ENCODE measurements around the gene DCX.

DCX gene

DNA sequence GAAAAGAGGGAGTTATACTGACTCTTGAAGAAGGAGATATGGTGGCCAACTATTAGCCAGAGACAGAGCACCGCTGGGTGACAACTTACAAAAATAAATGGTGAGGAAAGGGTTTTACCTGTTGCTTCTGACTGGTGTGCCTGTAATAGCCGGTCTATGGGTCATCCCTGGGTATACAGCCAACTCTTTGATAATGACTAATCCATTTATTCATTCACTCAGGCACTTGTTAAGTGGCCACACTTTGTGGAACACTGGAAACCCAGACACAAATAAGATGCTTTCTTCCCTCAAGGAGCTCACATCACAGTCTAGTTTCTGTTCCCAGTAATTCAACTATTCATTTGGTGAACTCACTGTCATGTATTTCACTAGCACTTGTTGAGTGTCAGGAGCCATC, 128.5 kb downstream of the DCX start:
- Histone ChIP-seq H3K36me3 (ENCODE audit: low read length) (no peaks in the 10 kb centered on the region), H3K79me2 (ENCODE audit: insufficient read depth, low read length) (no peaks in the 10 kb centered on the region), H3K9ac (ENCODE audit: low read length) (no peak overlapping the region), H3K9me3 (ENCODE audit: insufficient read depth, low read length) (no peaks in the 10 kb centered on the region), H3K4me2 (ENCODE audit: low read depth, low read length, poor library complexity, severe bottlenecking) (no peak overlapping the region), H3K27me3 (ENCODE audit: low read length) (no peaks in the 10 kb centered on the region), H2AFZ (ENCODE audit: low read depth, low read length, severe bottlenecking) (no peak overlapping the region), H3K27ac (ENCODE audit: low read depth, low read length) (no peak overlapping the region), H3K4me3 (ENCODE audit: insufficient read depth, low read length, poor library complexity, severe bottlenecking) (no peak overlapping the region), H3K9me2 (replicated peaks; ENCODE audit: insufficient read depth, low read length) (no peaks in the 10 kb centered on the region), H3F3A (ENCODE audit: insufficient read depth) (no peaks in the 10 kb centered on the region), H4K20me1 (ENCODE audit: low read depth, low read length) (no peaks in the 10 kb centered on the region)
- no peak for TF ChIP-seq EZH2phosphoT487 (conservative IDR thresholded peaks at IDR 0.05; ENCODE audit: low read length)
- no peak for TF ChIP-seq CTCF (IDR thresholded peaks at IDR 0.05; ENCODE audit: insufficient read depth, low read length, poor library complexity, severe bottlenecking)

GRCh38 chrX:111282991-111283390, 129.0 kb downstream of the DCX start:
- H3K9me3 ChIP-seq (ENCODE audit: insufficient read depth, low read length), result no peaks in the 10 kb centered on the region
- H3K9me2 ChIP-seq (replicated peaks; ENCODE audit: insufficient read depth, low read length), result no peaks in the 10 kb centered on the region
- no peaks in the 10 kb centered on the region for H3F3A ChIP-seq (ENCODE audit: insufficient read depth)
- no peaks in the 10 kb centered on the region for H3K79me2 ChIP-seq (ENCODE audit: insufficient read depth, low read length)
- no peak overlapping the region for H3K4me3 ChIP-seq (ENCODE audit: insufficient read depth, low read length, poor library complexity, severe bottlenecking)
- no peak for TF ChIP-seq EZH2phosphoT487 (conservative IDR thresholded peaks at IDR 0.05; ENCODE audit: low read length)
- no peak for TF ChIP-seq CTCF (IDR thresholded peaks at IDR 0.05; ENCODE audit: insufficient read depth, low read length, poor library complexity, severe bottlenecking)
- no peaks in the 10 kb centered on the region for H3K27me3 ChIP-seq (ENCODE audit: low read length)
- H4K20me1 ChIP-seq (ENCODE audit: low read depth, low read length), result no peaks in the 10 kb centered on the region
- H3K36me3 ChIP-seq (ENCODE audit: low read length), result no peaks in the 10 kb centered on the region
- H3K4me2 ChIP-seq (ENCODE audit: low read depth, low read length, poor library complexity, severe bottlenecking), result no peak overlapping the region
- H2AFZ ChIP-seq (ENCODE audit: low read depth, low read length, severe bottlenecking), result no peak overlapping the region
- no peak overlapping the region for H3K27ac ChIP-seq (ENCODE audit: low read depth, low read length)
- H3K9ac ChIP-seq (ENCODE audit: low read length), result no peak overlapping the region

- Histone ChIP-seq H3K36me3 (ENCODE audit: low read length) (no peaks in the 10 kb centered on the region), H3K4me2 (ENCODE audit: low read depth, low read length, poor library complexity, severe bottlenecking) (no peak overlapping the region), H3K4me3 (ENCODE audit: insufficient read depth, low read length, poor library complexity, severe bottlenecking) (no peak overlapping the region), H2AFZ (ENCODE audit: low read depth, low read length, severe bottlenecking) (no peak overlapping the region), H4K20me1 (ENCODE audit: low read depth, low read length) (no peaks in the 10 kb centered on the region), H3K9me2 (replicated peaks; ENCODE audit: insufficient read depth, low read length) (no peaks in the 10 kb centered on the region), H3K27me3 (ENCODE audit: low read length) (no peaks in the 10 kb centered on the region), H3K79me2 (ENCODE audit: insufficient read depth, low read length) (no peaks in the 10 kb centered on the region), H3K9ac (ENCODE audit: low read length) (no peak overlapping the region), H3K9me3 (ENCODE audit: insufficient read depth, low read length) (no peaks in the 10 kb centered on the region), H3K27ac (ENCODE audit: low read depth, low read length) (no peak overlapping the region), H3F3A (ENCODE audit: insufficient read depth) (no peaks in the 10 kb centered on the region)
- TF ChIP-seq EZH2phosphoT487 (conservative IDR thresholded peaks at IDR 0.05; ENCODE audit: low read length), result no peak
- TF ChIP-seq CTCF (IDR thresholded peaks at IDR 0.05; ENCODE audit: insufficient read depth, low read length, poor library complexity, severe bottlenecking), result no peak
Observed at GRCh38 chrX:111282139-111282538, 129.9 kb downstream of the DCX start.

- no peak for TF ChIP-seq EZH2phosphoT487 (conservative IDR thresholded peaks at IDR 0.05; ENCODE audit: low read length)
- no peak for TF ChIP-seq CTCF (IDR thresholded peaks at IDR 0.05; ENCODE audit: insufficient read depth, low read length, poor library complexity, severe bottlenecking)
- no peak within 1 kb of the TSS for H3K27ac ChIP-seq (ENCODE audit: low read depth, low read length)
Observed at GRCh38 chrX:111270339-111270738, 141.7 kb downstream of the DCX start, which contains the start of gene CAPN6. CAPN6 (minus strand) TSS chrX:111270483; CDS start chrX:111263936, 6,547 bp downstream.

More at GRCh38 chrX:111270339-111270738, 141.7 kb downstream of the DCX start, which contains the start of gene CAPN6:
- Histone ChIP-seq H3K9me2 (replicated peaks; ENCODE audit: insufficient read depth, low read length) (no peaks in the 10 kb centered on the region), H3K9ac (ENCODE audit: low read length) (no peak within 1 kb of the TSS), H2AFZ (ENCODE audit: low read depth, low read length, severe bottlenecking) (no peak within 1 kb of the TSS), H3K9me3 (ENCODE audit: insufficient read depth, low read length) (no peaks in the 10 kb centered on the region), H3K4me2 (ENCODE audit: low read depth, low read length, poor library complexity, severe bottlenecking) (no peak within 1 kb of the TSS), H3F3A (ENCODE audit: insufficient read depth) (no peaks in the 10 kb centered on the region), H3K36me3 (ENCODE audit: low read length) (no peaks in the 10 kb centered on the region), H3K27me3 (ENCODE audit: low read length) (no peaks in the 10 kb centered on the region), H4K20me1 (ENCODE audit: low read depth, low read length) (no peaks in the 10 kb centered on the region), H3K79me2 (ENCODE audit: insufficient read depth, low read length) (no peaks in the 10 kb centered on the region), H3K4me3 (ENCODE audit: insufficient read depth, low read length, poor library complexity, severe bottlenecking) (no peak within 1 kb of the TSS)
